MV-4-11 (cell line): ENCODE data around the gene WNT9B.

Experiments
- DNase-seq: peaks from one replicate; lab custom pipeline; 2025; lab: John Stamatoyannopoulos, UW

Gene WNT9B

DNA sequence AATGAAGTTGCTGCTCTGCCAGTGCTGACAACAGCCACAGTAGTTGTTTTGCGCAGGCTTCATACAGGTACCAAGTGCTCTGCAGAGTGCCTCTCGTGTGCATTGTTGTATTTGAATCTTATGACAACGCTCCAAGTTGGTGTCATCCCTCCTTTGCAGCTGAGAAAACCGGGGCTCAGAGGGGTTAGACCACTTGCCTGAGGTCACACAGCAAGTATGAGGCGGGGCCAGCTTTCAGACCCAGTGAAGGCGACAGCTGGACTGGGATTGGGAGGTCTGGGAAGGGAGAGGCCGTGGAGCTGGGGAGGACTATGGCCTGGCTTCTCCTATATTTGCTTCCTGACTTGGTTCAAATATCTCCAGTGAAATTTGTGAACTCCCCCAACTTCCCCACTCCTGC lies 33.2 kb downstream of the WNT9B start:
- DNase-seq = no peak

DNA sequence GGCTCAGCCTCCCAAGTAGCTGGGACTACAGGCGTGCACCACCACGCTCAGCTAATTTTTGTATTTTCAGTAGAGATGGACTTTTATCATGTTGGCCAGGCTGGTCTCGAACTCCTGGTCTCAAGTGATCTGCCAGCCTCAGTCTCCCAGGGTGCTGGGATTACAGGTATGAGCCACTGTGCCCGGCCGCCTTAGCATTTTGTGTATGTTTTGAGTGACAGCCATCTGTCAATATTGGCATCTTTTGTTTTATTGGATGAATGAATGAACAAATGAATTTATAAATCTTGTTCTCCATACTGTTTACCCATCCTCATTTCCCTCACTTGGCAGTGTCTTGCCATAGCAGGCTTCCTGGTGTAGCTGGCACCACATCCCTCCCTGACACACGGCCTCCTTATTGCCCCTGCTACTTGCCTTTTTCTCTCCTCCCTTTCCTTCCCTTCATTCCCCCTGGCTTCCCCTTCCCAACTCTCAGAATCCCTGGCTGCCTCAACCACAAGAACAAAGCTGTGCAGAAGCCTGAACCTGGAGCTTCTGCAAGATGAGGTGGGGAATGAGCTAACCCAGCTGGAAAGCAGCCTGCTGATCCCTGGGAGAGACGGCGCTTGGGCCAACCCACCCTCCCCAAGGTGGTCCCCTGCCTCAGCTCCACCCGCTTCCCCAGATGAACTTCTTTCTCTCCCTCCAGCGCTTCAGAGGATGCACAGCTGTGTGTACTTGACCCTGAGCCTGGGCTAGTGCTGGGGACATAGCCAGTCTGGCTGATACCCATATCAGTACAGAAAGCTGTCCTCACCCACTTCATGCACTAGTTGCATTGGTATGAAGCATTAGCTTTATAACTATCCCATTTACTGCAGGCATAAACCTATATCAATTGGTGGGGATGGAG lies 34.3 kb downstream of the WNT9B start:
- no peak for DNase-seq

DNA sequence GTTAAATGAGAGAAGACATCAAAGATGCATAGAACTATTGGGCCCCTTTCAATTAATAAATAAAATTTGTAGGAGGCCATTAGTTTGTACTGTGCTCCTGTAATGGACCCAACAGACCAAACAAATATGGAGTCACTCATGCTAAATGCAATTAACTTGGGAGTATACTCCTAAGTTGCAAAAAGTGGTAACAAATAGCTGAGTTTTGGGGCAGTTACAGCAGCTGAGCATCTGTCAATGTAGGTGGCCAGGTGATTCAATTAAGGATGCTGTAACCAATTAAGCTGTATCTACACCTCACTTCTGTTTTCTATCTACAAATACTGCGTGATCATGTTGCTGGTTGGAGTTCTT lies 34.9 kb downstream of the WNT9B start:
- DNase-seq = no peak

DNA sequence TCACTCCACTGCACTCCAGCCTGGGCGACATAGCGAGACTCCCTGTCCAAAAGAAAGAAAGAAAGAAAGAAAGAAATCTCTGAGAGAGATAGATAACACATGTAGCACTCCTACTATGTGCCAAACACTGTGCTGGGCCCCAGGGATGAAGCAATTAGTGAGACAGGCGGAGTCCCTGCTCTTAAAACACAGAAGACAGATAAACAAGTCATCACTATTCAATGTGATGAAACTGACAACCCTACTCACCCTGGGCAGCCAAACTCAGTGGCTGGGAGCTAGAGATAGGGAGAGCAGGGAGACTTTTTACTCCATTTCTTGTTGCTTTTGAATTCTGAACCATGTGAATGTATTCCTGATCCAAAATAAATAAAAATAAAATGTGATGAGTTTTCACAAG lies 36.3 kb downstream of the WNT9B start:
- no peak for DNase-seq

DNA sequence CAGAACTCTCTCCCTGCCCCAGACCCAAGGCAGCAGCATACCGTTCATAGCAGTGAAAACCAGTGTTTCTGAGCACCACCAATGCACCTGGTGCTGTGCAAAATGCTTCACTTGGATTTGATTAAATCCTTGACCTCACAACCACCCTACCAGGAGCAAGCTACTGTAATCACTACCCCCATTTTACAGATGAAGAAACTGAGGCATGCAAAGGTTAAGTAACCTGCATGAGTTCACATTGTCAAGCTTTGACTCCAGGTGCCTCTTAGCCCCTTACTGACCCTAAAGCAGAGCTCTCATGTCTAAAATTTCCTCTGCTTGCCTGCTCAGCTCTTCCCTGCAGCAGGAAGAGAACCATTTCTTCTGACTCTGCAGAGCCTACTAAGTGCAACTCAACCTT lies 37.3 kb downstream of the WNT9B start:
- DNase-seq = no peak

DNA sequence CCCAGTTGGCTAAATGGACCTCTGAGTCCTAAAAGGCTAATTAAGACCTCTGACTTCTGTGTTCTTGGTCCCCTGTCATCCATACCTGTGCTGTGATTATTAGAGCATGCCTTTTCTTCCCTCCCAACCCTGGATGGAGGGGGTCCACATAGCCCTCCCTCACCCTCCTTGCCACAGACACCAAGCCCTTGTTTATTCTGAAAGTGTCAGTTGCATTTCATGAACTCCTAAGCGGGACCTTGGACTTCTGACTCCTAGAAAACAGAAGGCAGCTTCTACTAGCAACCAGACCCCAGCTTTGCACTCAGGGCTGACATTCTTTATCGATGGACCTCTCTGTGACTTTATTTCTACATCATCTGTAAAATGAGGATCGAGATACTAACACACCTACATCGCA lies 38.1 kb downstream of the WNT9B start:
- DNase-seq = no peak

DNA sequence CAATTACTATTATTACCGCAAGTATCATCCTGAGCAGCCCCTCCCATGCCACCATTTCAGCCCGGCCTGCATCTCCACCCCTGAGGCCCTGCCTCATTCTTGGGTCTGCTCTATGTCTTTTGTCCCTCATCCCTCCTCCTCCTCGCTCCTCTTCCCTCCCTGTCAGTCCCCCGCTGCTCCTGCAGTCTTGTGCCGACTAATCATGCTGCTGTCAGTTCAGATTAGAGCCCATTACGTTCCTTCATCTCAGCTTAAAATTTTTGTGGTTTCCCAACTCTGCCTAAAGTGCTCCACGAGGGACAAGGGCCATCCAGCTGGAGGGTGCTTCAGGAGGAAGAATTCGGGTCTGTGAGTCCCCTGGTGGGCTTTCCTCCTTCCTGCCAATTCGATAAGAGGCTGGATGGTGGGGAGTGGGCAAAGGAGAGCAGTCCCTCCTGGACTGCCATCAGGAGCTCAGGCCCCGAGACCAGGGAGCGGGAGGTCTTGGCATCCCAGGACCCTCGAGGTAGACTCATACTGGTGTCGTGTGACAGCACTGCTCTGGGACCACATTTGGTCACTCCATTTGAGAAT lies 38.7 kb downstream of the WNT9B start:
- no peak for DNase-seq

DNA sequence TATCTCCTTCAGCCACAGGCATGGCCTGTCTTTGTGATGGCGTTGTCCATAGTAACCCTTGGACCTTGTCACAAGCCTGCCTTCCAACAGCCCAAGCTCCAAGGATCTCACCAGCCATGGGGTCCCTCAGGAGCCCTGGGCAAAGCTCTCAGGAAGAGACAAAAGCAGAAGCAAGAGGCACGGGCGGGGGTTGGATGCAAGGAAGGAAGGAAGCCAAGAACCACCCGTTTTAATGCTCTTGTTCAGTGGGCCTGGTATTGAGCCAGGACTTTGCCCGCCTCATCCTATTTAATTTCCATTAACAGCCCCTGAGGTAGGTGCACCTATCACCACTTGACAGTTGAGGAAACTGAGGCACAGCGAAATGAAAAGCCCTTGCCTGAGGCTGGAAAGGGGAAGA lies 39.3 kb downstream of the WNT9B start:
- DNase-seq = no peak

DNA sequence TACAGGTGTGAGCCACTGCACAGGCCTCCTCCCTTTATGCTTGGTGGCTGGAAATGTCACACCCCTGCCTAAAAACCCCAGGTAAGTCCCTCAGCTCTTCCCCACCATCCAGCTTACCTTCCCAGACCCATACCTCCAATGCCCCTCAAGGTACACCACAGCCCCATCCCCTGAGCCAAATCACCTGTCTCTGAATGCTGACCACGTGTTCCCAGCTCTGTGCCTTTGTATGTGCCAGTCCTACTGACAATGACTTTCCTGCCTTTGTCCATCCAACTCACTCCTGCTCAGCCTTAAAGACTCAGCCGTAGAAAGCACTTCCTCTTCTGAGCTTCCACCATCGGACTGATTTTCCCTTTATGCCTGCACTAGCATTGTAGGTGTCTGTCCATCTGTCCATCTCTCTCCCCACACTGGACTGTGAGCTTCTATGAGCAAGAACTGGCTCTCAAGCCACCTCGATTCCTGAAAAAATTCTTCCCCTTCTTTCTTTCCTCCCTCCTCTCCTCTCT lies 40.9 kb downstream of the WNT9B start:
- no peak for DNase-seq

DNA sequence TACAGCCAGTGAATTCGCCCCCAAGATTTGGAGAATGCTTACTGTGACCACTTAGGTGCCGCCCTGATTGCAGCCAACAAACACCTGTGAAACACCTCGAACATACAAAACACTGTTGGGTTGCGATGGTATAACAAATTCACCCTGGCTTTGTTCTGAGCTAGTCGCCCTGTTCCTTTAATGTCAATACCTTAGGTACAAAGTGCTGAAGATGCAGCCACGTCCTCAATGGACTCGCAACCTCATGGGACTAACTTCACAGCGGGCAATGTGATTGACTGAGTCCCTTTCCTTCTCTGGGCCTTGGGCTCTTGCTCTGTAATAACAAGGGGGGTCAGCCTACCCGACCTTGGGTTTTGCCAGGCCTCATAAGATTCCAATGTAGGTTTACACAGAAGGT lies 42.6 kb downstream of the WNT9B start:
- no peak for DNase-seq

DNA sequence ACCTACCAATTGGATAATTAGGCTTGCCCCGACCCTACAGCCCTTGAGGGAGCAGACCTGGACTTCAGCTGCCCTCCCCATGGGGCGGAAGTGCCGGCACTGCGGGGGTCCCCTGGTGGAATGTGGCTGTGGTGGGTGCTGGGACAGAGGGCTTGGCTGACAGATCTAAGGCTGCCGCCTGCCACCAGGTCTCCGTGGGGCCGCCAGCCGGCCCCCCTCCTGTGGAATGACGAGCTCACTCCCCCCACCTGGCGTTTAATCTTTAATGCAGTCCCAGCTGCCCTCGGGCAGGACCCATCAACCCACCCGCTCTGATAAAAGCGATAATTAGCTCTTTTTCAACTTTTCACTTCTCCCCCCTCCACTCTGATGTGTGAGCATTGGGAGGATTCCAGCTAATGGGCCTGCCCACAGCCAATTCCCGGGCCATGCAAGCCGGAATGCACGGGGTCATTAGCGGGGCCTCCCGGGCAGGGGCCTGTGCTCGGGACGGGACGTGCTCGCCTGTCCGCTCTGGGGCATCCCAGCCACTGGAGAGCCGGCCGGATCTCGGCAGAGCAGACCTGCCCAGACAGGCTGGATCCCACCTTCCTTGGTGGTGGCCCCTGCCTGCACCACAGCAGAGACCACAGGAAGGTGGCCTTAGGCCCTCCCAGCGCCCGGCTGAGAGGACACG lies 43.2 kb downstream of the WNT9B start:
- no peak for DNase-seq

DNA sequence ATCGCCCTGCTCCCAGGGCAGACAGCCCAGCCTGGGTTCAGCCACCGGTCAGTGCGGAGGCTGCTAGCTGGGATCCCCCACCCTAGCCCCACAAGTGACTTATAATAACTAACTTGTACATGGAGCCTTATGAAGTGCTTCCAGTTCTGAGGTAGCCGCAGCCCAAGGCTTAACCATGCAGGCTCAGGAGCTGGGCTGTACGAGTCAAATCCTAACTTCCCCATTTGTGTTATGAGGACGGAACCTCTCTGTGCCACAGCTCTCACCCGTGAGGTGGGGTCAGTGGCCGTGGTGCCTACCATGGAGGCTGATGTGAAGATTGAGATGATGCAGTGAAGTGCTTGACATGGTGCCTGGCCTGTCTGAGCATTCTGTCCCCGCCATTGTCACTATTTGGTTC lies 43.8 kb downstream of the WNT9B start:
- peak; percentile 58 for DNase-seq

DNA sequence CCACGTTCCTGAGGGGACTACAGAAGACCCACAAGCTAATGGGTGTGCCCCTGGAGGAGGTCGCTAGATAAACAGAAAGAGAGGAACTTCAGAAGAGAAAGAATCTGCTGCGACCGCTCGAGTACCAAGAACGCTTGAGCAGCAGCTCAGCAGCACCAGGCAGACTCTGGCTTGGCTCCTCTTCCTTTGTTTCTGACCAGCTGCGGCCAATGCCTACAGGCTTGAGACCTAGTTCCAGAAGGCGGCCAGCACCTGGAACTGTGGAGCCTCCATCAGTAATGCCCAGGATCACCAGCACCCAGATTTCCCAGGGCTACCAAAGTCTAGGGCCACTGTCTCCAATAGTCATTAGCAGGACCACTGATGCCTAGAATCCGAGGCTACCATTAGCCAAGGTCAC lies 45.6 kb downstream of the WNT9B start:
- DNase-seq = no peak

DNA sequence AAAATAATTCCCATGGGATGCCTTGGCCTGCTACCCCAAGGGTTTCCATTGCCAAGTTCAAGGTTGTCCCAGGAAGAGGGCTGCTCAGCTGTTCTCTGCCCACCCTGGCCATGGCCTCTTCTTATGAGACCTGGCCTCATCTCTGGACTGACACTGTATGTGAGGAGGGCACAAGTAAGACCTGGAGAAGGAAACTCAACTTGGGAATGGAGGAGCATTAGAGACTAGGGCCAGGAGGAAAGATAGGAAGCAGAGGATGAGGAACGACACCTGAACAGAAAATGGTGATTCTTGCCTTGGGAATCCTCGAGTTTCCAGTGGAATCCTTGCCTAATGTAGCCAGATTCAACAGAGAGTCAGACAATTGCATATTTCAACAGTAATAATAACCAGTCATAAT lies 47.0 kb downstream of the WNT9B start:
- DNase-seq = no peak

DNA sequence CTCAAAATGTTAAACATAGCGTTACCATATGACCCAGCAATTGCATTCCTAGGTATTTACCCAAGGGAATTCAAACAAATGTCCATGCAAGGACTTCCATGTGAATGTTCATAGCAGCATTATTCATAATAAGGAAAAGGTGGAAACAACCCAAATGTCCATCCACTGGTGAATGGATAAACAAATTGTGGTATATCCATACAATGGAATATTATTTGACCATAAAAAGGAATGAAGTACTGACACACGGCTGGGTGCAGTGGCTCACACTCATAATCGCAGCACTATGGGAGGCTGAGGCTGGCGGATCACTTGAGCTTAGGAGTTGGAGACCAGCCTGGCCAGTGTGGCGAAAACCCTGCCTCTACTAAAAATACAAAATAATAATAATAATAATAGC lies 47.5 kb downstream of the WNT9B start:
- DNase-seq = no peak

DNA sequence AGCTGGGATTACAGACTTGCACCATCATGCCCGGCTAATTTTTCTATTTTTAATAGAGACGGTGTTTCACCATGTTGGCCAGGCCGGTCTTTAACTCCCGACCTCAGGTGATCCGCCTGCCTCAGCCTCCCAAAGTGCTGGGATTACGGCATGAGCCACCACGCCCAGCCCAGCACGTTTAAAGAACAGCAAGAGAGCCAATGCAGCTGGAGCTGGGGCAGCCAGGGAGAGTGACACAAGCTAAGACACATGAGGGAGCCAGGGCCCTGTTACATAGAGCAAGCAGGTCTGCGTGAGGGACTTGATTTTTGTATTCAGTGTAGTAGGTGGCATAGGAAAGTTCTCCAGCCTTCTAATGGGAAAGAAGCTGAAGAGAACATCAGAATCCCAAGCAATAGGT lies 49.9 kb downstream of the WNT9B start:
- no peak for DNase-seq

DNA sequence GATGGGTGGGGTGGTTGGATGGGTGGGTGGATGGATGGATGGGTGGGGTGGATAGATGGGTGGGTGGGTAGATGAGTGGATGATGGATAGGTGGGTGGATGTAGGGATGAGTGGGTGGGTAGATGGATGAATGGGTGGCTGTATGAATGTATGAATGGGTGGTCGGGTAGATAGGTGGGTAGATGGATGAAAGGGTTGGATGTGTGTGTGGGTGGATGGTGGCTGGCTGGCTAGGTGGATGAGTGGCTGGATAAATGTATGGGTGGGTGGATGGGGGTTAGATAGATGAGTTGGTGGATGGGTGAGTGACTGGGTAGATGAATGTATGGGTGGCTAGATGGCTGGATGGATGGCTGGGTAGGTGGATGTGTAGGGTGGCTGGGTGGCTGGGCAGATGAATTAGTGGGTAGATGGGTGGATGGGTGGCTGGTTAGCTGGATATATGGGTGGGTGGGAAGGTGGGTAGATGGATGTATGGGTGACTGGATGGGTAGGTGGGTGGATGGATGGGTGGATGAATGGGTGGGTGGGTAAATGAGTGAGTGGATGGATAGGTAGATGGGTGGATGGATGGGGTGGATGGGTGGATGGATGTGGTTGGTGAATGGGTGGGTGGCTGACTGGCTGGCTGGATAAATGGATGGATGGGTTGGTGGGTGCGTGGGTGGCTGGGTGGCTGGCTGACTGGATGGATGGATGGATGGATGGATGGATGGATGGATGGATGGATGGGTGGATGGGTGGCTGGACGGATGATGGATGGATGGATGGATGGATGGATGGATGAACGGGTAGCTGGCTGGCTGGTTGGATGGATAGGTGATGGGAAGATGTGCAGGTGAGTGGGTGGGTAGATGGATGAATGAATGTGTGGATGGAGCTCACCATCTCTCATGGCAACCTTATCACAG lies 52.6 kb downstream of the WNT9B start:
- no peak for DNase-seq

DNA sequence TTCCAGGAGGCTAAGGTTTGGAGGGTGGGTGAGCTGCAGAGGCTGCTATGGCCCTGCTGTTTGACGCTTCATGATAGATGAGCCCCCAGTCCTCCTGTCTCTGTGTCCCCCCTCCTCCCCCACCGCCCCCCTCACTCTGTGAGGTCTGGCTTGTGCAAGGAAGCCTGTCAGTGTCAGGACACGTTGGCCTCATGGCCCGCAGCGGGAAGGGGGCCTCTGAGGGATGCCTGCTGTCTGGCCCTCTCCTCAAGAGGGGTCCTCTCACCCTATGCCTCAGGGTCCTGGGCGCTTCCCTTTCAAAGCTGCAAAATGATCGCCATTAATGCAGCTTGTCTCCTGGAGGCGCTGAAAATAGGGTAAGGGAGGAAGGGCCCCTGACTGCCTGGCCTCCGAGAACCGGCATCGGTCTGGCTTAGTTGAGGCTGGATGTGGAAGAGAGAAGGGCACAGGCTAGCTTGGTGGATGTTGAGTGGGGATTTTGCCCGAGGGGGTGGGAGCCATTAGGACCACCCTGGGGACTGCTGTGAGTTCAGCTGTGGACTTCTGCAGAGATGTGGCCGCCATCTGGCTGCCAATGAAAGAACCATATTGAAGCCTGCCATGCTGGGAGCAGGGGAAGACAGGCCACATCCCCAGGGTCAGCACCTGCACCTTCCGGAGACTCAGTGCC lies 56.8 kb downstream of the WNT9B start:
- no peak for DNase-seq

DNA sequence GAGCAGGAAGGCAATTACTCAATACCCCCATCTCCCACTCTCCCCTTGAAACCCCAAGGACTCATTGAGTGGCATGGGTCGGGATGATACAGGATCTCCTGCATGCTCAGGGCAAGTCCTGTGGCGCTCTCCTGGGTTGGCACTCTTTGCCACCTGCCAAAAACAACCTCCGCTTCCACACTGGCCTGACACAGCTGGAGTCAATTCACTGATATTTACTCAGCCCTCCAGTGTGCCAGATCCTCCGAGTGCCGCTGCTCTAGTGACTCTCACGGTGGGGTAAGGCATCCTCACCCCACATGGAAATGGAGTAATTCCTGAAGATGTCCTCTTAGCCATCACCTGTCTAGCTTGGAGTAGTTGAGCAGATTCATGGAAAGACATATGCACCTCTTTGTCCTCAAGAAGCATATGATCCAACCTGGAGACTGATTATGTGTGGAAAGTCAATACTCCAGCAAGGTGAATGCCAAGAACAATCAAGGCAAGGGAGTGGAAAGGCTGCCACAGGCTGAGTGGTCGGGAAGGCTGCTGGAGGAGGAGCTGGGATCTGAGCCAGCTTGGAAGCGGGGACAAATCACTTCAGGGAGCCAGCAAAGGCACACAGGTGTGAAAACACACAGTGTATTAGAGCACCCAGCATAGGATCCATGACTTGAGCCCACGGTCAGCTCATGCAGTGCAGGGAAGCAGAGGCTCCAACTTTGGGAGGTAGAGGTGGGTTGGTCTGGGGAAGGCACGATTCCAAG lies 59.0 kb downstream of the WNT9B start:
- no peak for DNase-seq

DNA sequence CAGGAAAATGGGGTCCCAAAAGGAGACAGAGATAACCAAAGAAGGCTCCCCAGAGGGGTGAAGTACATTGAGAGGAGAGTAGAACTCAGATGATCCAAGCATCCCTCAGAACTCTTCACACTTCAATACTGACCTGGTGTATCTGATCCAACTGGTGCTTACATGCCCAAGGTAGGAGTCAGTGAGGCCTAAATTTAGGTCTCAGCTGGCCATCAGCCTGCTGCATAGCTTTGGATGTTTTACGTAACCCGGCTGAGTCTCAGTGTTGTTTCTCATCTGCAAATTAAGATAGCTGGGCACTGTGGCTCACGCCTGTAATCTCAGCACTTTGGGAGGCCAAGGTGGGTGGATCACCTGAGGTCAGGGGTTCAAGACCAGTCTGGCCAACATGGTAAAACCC lies 59.9 kb downstream of the WNT9B start:
- no peak for DNase-seq

DNA sequence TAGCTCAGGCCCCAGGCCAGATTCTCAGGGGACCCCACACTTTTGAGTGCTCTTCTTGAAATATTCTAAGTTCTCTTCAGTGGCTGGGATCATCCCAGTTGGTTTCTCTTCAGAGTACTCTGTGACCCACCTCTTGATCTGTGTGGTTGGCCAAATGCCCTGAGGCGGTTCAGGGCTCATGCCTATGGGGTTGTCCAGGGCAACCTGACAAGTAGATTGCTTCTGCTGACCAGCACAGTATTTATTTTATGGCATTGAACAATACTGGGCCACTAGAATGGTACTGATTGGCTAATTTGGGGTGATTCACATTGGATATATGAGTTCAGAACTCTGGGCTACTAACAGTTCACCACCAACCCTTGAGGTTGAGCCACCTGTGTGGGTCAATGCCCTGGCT lies 64.2 kb downstream of the WNT9B start:
- DNase-seq = no peak
